Activated naive CD4-positive, alpha-beta T cell (primary cell): ENCODE measurements around the gene MICOS13.

Experiments
- DNase-seq, 4 experiments: peaks; one replicate each; lab custom pipeline; 2025; lab: John Stamatoyannopoulos, UW

MICOS13 gene

DNA sequence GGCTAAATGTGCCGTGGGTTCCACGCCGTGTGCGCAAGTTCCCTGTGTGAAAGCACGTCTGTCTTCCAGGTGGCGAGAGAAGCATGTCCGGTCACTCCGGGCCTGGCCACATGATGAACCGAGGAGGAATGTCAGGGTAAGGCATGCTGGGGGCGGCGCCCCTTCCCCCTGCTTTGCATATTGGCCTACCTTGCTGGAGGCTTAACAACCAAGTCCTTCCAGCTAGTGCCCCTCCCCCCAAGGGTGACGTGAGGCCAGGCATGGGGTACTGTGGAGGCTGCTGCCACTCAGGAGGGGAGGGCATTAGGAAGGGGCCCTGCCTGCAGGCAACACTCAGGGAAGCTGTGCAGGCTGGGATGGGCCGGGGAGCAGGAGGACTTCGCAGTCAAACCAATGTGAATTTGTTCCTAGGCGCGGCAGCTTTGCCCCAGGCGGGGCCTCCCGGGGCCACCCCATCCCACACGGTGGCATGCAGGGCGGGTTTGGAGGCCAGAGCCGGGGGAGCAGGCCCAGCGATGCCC is 12.5 kb downstream of the MICOS13 start:
- no peak for DNase-seq

GRCh38 chr19:5666921-5667610 is 13.2 kb downstream of the MICOS13 start:
- no peak for DNase-seq

GRCh38 chr19:5665781-5666513 is 14.4 kb downstream of the MICOS13 start:
- DNase-seq: no peak

- no peak for DNase-seq
Observed at GRCh38 chr19:5664515-5664914, 15.8 kb downstream of the MICOS13 start.

GRCh38 chr19:5663904-5664303 is 16.4 kb downstream of the MICOS13 start:
- no peak for DNase-seq

DNA sequence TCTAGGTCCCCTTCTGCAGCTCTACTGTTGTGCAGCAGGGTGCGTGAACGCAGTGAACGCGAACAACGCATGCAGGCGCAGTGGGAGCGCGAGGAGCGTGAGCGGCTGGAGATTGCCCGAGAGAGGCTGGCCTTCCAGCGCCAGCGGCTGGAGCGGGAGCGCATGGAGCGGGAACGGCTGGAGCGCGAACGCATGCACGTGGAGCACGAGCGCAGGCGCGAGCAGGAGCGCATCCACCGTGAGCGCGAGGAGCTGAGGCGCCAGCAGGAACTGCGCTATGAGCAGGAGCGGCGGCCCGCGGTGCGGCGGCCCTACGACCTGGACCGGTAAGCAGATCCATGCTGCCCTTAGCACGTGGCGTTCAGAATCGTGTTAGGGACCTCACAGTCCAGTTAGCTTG is 18.8 kb downstream of the MICOS13 start:
- no peak for DNase-seq

DNA sequence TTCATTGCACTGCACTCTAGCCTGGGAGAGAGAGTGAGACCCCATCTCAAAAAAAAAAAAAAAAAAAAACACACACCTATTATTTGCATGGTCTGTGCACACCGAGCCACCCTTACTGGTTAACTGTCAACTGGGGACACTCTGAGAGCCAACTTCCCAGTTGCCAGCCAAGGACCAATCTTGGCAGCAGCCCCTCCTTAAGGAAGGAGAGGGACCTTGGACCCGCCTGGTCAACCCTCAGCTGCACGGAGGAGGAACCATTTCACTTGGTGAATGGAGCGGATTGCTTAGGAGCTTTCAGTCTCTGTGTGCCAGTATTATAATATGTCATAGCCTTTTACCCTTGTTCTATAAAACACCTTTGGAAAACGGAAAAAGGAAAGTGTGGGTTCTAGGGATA is 24.9 kb downstream of the MICOS13 start:
- no peak for DNase-seq

DNA sequence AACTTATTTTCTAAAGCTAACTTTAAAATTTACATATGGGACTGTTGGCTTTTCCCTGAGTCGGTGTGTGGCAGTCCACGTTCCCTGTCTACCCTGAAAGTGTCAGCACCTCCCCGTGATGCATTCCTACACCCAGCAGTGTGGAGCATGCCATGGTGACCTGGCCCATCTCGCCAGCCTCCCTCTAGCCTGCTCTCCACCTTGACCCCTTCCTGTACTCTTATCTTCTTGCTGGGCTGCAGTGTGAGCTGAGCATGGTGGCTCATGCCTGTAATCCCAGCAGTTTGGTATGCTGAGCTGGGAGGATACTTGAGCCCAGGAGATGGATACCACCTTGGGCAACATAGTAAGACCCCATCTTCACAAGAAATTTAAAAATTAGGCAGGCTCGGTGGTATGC is 25.4 kb downstream of the MICOS13 start:
- DNase-seq: no peak

- DNase-seq: no peak
Observed at GRCh38 chr19:5652261-5652660, 28.1 kb downstream of the MICOS13 start.

- DNase-seq: no peak
Observed at GRCh38 chr19:5651361-5651760, 29.0 kb downstream of the MICOS13 start.

- DNase-seq: no peak
Observed at GRCh38 chr19:5648464-5648863, 31.9 kb downstream of the MICOS13 start.

DNA sequence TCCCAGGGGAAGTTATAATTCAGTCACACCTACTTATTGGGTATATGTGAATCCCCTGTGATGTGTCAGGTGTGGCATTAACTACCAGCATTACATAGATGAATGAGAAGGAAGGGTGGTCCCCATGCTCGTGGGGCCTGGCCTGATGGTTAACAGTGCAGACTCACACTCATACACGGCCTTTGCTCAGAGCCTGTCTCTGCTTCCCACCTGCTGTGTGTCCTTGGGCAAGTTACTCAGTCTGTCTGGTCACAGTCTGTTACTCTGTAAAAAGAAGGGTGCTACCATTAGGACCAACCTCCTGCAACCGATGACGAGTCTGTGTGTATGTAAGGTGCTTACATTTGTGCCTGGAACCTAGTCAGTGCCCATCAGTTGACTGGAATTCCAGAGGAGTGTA is 33.6 kb downstream of the MICOS13 start:
- DNase-seq: no peak

DNA sequence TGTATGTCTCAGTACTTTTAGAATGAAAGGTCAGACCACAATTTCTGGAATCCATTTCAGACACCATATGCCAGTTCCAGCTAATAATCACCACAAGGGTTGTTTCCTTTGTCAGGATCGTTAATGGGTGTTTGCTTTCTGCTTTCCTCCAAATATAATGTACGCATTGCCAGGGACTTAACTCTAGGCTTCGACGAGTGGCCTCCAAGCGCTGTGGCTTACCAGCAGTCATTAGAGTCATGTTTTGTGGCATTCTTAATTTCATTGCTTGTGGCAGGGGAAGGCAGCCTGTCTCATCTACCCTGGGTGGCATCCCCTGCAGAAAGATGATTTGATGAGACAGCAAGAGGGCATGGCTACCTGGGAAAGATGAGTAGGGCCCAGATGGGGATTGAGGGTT is 34.9 kb downstream of the MICOS13 start:
- no peak for DNase-seq

DNA sequence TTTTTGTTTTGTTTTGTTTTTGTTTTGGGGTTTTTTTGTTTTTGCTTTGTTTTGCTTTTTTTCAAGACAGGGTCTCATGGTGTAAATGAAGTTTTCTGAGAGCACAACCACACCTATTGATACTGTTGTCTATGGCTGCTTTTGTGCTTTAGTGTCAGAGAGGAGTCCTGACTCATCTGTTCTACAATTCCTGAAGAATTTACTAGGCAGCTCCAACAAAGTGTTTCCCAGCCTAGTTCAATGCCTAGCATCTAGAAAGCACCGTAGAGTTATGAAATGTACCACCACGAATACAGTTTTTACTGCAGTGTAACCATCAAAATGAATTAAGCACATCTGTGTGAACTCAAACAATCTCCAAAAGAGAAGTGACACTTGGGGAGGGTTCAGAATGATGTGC is 36.3 kb downstream of the MICOS13 start:
- no peak for DNase-seq

GRCh38 chr19:5643060-5643459 is 37.3 kb downstream of the MICOS13 start:
- no peak for DNase-seq

DNA sequence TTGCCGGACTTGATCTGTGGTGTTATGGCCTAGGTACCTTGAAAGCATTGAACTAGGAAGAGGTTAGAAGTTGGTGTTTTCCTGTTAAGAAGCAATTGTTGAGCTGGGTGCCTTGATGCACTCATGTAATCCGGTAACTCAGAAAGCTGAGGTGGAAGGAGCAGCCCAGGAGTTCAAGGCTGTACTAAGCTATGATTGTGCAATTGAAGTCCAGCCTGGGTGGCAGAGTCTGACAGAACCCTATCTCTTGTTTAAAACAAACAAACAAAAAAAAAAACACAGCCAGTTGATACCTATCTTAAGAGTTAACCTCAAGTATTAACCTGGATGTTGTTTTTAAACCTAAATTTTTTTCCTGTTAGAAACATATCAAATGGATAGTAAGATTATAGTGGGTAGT is 38.1 kb downstream of the MICOS13 start:
- DNase-seq: no peak

- DNase-seq: no peak
Observed at GRCh38 chr19:5641171-5641570, 39.1 kb downstream of the MICOS13 start.

DNA sequence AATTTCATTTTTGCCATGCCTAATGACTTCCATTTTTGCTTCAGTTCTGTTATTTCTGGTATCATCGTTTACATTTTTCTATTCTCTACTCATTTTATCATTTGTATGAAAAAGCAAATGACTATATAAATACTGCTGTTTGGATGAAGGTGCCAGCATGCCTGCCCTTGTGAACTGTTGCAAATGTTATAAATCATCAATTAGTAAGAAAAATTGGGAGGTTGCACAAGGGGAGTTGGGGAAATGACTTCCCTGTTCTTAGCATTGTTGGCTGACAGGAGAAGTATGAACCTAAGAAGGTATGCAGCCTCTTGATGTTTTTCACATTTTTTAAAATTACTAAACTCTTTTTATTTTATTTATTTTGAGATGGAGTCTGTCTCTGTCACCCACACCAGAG is 42.3 kb downstream of the MICOS13 start:
- no peak for DNase-seq

- DNase-seq: no peak
Observed at GRCh38 chr19:5635427-5635826, 44.9 kb downstream of the MICOS13 start.

- DNase-seq: no peak
Observed at GRCh38 chr19:5632657-5633056, 47.7 kb downstream of the MICOS13 start.

DNA sequence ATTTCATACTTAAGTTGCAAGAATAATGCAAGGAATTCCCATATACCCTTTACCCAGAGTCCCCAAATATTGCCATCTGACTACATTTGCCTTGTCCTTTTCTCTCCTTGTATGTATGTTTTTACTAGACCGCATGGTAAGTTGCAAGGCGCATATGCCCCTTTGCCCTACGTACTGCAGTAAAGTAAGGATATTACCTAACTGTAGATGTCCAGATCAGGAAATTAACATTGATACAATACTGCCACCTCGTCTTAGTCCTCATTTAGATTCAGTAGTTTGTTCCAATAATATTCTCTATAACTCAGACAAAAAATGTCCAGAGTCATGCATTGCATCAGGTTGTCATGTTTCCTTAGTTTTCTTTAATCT is 48.1 kb downstream of the MICOS13 start:
- DNase-seq: no peak

DNA sequence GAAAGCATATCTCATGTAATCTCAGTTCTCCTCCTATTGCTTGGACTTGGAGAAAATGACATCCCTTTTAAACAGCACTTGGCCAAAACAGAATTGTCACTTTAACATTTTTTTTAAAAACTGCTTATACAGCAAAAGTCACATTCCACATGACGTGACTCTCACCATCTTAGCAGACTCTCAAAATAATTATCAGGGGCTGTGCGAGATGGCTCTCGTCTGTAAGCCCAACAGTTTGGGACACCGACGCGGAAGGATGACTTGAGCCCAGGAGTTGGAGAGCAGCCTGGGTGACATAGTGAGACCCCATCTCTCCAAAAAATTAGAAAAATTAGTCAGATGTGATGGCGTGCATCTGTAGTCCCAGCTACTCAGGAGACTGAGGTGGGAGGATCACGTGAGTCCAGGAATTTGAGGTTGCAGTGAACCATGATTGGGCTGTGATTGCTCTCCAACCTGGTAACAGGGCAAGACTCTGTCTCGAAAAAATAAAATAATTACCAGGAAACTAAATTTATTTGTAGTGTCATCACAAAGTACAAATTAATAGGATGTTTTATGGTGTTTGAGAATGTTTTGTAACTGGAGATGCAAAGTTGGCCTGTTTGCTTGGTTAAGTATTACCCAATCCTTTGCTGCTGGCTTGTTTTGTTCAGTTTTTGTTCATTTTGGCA is 48.6 kb downstream of the MICOS13 start:
- no peak for DNase-seq

DNA sequence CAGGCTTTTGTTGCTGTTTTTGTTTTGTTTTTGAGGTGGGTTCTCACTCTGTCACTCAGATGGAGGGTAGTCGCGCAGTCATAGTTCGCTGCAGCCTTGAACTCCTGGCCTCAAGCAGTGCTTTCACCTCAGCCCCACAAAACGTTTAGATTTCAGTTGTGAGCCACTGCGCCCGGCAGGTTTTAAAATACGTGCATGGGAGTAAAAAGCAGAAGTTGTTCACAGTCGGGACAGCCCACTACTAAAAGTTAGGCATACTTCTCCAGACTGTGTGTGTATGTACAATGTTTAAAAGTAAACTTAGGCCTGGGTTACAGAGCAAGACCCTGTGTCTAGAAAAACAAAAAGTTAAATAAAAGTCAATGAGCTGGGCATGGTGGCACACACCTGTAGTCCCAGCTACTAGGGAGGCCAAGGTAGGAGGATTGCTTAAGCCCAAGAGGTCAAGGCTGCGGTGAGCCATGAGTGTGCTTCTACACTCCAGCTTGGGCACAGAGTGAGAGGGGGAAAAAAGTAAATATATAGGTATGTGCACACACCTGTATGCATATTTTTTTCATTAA is 51.3 kb downstream of the MICOS13 start:
- no peak for DNase-seq
